Activated T-helper 1 cell treated with anti-CD3 and anti-CD28 coated beads, Interleukin-2, amount 50 U/mL, for 16 hours (primary cell): ENCODE results near the gene RBCK1.
A peak's percentile ranks its signal among the peaks of the same experiment; 100 is the strongest.
"Not testable (repeated sequence)": the region's sequence is repeated elsewhere in the genome, so short reads cannot be mapped to it uniquely, and the experiment has no call there.

Source experiments
- DNase-seq, 2 donors: peaks; one replicate each; pipeline ENCODE4 v3.0.0-alpha.2; 2020; ENCODE audit warnings: low read depth in 1 of 2, low spot score in 1 of 2

RBCK1 gene

DNA sequence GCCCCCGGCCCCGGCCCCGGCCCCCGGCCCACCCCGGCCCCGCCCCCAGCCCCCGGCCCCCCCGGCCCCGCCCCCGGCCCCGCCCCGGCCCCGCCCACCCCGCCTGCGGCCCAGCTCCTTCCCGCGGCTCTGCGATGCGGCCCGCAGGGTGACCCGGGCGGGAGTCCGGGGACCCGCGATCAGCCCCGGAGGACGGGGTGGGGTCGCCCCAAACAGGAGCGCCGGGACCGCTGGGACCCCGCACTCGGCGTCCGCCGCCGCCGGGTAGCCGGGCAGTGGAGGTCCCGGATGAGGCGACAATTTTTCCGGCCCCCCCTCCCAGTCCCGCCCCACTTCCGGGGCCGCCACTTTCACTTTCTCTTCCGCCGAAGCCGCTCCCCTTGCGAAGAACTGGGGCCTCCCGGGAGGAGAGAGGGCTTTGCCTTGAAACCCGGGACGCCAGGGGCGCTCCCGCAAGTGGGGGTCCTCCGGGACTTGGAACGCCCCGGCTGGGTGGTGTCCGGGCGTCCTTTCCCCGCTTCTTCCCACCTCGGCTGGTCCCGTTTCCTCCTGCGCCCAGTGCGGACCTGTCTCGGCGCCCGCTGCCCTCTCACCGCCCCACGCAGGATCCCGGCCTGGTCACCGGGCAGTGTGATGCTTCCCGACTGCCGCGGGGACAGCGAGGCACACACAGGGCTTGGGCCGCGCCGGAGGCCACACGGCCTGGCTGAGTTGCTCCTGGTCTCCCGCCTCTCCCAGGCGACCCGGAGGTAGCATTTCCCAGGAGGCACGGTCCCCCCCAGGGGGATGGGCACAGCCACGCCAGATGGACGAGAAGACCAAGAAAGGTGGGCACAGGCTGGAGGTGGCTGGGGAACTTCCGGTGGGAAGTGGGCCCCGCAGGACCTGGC is at the start of gene RBCK1:
Gene RBCK1 (plus strand): TSS at position 347 of the 890 bp plus-strand sequence. CDS start 459 bp downstream, at position 806.
- DNase-seq, result peak; percentile 75 to 83

DNA sequence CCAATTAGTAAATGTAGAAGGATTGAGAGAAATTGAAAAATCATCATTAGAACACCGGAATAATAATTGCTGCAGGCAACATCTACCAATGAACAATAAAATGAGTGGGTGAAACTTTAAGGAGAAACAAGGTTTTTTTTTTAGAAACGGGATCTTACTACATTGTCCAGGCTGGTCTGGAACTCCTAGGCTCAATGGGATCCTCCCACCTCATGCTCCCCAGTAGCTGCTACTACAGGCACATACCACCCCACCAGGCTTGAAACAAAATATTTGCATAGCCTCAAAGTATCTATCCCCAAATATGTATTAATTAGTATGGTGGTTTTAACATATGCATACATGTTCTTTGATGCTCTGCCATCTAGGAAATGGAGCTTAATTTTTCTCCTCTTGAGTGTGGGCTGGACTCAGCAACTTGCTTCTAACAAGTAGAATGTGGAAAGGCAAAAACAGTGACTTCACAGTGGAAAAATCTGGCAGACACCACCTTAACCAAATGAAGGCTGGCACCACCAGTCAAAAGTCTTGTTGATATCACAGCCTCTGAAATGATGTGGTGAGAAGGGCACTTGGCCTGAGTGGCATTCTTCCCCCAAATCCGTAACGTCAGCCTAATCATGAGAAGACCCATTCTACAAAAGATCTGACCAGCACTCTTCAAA is 49.1 kb upstream of the RBCK1 start:
- DNase-seq, result no peak

DNA sequence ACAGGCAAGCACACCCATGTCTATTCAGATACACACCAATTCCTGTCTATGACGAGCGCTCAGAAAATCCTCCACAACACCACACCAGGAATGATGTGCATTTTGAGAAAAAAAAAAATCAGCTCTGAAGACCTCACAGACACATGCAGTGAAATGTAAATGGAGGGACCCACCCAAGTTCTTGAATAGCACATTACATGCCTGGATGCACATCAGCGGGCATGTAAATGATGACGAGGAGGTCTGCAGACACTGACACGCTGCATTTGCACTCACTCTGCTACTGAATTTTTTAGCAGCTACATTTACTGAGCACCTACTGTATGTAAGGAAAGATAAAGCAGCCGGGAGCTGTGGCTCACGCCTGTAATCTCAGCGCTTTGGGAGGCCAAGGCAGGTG is 46.5 kb upstream of the RBCK1 start:
- DNase-seq, result no peak

DNA sequence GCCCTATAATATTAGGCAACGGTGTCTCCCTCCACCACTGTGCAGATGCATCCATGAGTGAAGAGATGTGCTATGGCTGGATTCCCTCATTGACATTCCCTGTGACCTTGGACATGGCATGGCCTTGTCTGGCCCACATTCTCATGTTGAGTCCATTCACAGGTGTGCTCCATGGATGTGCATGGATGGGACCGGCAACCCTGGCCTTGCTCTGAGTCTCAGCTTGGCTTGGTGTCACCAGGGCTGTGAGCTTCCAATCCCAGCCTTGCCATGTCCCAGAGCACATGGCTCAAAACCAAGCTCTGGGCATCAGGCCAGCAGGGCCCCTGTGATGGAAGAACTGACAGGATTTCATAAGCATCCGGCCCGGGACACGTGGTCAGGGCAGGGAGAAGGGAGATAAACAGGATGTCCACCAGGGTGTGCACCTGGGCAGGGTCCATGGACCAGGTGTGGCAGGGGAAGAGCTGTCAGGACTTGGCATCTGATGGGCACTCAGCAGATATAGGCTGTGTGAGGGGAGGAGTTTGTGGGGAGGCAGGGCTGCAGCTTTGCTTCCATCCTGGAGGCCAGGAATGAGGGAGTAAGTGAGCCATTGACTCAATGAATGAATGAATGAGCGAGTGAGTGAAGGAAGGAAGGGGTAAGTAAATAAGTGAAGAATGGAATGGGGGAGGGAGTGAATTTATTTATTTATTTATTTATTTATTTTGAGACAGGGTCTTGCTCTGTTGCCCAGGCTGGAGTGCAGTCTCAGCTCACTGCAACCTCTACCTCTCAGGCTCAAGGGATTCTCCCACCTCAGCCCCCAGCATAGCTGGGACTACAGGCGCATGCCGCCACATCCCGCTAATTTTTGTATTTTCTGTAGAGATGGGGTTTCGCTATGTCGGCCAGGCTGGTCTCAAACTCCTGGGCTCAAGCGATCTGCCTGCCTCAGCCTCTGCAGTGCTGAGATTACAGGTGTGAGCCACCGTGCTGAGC is 45.5 kb upstream of the RBCK1 start:
- no peak for DNase-seq

DNA sequence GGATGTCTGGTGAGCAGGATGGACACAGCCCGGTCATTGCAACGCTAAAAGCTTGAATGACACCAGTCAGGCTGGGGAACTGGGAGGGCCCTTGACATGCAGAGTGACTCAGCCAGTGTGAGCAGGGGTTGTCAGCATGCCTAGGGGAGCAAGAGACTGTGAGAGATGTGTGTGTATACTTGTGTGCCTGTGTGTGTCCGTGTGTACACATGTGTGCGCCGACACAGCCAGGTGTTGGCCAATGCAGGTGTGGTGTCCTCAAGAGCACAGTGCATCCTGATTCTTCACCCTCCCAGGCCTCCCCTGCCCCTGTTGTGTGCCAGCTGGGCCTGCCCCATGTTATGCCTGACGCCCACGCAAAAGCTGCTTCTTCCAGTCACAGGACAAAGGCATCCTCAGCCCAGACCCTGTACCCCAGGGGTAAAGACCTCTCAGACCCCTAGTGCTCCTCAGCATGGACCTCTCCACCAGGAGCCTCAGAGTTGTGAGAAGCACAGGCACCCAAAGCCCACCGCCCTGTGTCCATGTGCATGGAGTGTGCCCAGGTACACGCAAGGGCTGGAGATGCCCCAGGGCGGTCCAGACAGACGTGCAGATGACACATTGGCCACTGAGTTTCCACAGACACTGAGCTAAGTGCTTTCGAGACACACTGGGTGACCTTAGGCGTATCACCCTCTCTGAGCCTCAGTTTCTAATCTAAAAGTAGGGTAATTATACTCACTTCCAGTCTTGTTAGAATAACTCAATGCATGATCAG is 44.6 kb upstream of the RBCK1 start:
- DNase-seq, result no peak

DNA sequence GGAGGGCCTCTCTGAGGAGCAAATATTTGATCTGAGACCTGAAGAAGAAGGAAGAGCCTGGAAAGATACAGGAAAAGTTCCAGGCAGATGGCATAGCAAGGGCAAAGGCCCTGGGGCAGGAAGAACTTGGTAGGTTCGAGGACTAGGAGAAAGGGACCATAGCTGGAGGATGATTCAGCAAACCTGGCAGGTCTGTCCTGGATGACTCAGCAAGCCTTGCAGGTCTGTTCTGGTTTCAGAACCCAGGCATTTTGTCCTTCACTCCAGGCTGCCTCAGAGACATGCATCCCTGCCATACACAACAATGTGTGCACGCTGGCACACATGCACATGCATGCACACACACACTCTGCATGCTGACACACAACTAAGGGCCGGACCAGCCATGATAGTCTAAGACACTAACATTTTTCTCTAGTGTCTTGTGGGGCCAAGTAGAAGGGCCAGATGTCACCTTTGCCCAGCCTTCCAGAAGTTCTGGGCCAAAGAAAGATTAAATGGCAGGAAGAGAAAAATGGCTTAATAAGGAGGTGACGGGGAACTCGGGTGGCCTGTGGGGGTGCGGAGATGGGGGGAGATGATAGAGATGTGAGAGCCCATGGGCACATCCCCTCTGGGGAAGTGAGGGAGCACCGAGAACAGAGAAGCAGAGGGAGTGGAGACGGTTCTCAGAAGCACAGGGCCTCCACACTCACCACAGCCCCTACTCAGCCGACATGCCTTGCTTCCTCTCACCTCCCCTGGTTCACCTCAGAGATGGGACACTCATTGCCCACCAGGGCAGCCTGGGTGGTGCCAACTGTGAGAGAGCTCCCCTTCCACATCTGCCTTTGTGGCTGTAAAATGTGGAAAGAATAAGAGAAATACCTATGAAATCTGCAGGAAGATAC is 42.9 kb upstream of the RBCK1 start:
- no peak for DNase-seq

DNA sequence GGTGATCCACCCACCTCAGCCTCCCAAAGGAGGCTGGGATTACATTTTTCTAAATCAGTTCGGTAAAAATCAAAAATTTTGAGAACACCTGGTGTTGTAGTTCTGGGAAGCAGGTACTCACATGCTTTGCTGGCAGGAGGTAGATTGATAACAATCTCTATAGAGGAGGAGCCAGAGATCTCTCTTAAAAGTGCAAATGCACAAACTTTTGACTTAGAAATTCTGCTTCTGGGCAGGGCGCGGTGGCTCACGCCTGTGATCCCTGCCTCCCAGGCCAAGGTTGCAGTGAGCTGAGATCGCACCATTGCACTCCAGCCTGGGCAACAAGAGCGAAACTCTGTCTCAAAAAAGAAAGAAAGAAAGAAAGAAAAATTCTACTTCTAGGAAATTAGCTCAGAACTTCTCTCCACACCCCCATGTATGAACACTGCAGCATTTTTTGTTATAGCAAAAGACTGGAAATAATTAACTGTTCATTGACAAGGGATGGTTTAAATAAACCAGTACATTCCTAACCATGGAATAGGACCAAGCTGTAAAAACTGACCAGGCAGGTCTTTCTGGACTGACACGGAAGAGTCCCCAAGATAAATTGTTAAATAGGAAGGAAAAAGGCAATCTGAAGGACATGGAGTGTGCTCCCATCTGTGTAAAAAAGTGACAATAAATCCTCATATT is 41.9 kb upstream of the RBCK1 start:
- no peak for DNase-seq

DNA sequence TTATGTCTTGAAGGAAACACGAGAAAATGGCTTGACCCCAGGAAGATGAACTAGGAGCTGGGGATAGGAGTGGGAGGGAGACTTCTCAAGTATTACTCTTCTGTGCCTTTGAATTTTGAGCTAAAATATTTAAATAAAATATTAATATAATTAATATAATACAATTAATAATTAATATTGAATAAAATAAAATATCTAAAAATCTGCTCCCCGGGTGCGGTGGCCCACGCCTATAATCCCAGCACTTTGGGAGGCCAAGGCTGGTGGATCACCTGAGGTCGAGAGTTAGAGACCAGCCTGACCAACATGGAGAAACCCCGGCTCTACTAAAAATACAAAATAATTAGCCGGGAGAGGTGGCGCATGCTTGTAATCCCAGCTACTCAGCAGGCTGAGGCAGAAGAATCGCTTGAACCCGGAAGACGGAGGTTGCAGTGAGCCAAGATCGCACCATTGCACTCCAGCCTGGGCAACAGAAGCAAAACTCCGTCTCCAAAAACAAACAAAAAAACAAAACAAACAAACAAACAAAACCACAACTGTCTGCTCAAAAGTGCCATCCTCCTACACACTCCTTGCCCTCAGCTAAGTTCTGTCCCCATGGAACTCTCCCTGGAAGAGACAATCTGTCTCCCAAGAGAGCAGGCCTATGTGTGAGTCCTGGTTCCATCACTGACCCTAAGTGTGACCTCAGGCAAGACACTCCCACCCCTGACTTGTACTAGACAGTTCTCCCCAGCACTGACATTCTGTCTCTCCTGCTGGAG is 41.2 kb upstream of the RBCK1 start:
- DNase-seq, result no peak

DNA sequence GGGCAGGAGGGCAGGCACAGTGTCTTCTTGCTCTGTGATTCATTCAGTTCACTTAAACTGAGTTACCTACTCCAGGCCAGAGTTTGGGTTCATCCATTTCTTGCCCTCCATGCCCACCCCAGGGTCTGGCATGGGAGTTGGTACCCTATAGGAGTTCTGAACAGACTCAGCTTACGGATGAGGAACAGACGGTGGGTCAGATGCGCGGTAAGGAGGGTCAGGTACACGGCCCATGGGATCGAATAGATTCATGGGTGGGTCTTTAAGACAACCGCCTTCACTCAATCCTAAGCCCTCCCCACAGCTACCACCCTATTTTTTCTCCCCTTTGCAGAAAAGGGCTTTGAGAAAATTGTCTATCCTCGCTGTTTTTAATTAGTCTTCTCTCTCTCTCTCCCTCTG is 40.6 kb upstream of the RBCK1 start:
- DNase-seq, result no peak

DNA sequence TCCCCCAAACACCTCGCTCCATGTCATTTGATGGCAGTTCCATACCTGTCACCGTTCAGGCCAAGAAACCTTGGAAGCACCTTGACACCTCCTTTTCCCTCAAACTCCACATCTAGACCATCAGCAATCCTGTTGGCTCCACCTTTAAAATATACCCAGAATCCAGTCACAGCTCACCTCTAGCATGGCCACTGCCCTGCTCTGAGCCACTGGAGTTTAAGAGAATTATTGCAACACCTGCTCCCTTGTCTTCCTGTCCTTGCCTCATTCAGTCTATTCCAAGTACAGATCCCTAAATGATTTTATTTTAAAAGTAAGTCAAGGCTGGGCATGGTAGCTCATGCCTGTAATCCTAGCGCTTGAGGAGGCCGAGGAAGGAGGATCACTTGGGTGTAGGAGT is 39.2 kb upstream of the RBCK1 start:
- no peak for DNase-seq

DNA sequence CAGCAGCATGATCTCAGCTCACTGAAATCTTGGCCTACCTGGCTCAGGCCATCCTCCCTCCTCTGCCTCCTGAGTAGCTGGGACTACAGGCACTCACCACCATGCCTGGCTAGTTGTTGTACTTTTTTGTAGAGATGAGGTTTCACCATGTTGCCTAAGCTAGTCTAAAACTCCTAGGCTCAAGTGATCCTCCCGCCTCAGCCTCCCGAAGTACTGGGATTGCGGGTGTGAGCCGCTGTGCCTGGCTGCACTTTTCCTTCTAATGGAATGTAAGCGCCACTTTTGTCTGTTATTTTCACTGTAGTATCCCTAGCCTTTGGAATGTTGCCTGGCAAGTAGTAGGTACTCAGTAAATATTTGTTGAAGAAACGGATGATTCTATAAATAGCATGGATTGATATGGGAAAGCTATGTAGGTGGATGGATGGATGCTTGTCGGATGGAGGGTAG is 37.9 kb upstream of the RBCK1 start:
- no peak for DNase-seq

DNA sequence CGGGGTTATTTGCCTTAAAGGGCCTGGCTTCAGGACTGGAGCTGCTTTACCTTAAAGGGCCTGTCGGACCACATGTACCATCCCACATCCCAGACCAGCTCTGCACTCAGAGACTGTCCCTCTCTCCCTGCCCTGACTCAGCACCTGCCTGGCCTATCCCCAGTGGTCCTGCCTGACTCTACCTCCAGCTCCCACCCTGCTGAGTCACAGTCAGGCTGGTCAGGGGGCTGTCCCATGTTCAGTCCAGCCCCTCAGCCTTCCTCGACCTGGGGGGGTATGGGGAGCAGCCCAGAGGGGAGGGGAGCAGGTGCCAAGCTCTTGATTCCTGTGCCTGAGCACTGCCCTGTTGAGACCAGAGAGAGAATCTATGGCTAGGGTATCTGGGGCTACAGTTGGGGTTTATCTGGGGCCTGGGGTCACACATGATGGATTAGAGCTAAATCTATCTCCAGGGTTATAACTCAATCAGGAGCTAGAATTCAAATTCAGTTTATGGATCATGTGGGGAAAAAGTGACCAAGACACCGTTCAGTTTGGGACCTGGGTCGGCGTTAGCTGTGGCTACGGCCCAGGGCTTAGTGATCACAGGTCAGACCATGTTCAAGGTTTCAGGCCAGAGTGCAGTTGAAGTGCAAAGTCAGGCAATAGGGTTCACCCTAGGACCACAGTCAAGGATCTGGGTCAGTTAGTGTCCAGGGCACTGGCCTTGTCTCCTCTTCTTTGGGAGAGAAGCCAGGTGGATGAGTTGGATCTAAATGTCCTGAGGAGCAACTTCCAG is 36.9 kb upstream of the RBCK1 start:
- no peak for DNase-seq

DNA sequence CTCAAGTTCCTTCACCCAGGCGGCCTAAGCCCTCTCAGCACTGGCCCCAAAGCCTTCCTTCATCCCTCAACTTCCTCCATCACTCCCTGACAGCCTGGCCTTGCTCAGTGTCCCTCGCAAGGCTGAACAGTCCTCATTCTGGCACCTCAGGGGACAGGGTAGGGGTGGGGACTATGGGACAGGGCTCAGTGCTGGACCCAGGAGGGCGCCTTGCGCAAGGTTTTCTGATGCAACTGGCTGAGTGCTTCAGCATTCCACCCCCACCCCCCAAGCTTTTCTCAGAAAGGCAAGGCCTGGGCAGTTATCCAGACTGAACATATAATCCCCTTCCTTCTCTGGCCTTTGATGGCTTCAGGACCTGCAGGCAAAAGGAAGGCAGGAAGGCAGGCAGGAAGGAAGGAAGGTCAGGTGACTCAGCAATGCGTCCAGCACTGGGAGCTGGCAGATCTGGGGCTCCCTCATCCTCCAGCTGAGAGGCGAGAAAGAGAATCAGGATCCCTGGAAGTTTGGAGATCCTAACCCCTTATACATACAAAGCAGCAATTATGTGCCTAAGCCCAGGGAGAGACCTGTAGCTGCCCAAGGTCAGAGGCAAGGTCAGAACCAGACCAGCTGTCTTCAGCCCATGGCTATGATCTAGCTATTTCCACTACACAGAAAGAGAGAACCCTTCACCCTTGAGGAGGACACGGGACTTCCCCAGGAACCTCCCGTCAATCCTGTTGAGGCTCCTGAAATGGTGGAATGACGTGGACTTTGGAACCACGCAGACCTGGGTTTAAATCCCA is 36.1 kb upstream of the RBCK1 start:
- no peak for DNase-seq

DNA sequence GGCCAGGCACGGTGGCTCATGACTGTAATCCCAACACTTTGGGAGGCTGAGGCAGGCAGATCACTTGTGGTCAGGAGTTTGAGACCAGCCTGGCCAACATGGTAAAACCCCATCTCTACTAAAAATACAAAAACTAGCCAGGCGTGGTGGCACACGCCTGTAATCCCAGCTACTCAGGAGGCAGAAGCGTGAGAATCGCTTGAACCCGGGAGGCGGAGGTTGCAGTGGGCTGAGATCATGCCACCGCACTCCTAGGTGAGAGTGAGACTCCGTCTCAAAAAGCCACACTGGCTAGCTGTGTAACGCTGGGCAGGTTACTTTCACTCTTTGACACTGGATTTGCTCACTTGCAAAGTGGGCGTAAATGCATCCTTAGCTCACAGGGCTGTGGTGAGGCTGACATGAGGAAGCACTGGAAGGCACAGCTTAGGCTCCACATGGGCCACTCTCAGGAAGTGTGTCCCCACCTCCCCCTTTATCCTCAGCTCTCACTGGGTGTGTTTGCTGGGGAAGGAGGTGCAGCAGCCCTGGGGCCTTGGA is 35.5 kb upstream of the RBCK1 start:
- DNase-seq, result not testable (repeated sequence)

DNA sequence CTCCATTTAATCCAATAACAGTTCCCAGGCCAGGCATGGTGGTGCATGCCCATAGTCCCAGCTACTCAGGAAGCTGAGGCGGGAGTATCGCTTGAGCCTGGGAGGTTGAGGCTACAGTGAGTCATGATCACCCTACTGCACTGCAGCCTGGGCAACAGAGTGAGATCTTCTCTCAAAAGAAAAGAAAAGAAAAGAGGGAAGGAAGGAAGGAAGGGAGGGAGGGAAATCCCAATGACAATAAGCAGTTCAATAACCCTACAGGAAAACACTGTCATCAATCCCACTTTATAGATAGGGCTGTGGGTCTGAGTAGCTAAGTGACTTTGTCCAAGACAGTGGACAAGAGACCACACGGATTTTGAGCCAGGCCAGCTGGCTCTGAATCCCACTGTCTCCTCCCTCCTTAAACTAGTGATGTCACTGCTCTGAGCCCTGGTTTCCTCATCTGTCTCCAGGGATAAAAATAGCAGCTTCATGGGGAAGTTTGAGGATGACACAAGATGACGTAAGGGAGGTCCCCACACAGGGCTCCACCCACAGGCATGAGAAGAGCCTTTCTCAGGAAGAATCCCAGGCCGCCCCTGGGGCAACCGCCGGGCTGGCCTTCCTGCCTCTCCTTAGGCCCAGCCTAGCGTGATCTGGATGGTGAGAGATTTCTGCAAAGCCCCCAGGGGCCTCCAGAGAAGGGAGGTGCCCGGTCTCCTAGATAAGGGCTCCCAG is 34.8 kb upstream of the RBCK1 start:
- no peak for DNase-seq
